GM21367 (cell line): ENCODE results near the gene RPS19BP1.
A peak's percentile ranks its signal among the peaks of the same experiment; 100 is the strongest.
"Not testable (repeated sequence)": the region's sequence is repeated elsewhere in the genome, so short reads cannot be mapped to it uniquely, and the experiment has no call there.

Experiments used
- ATAC-seq: cut with Tn5 transposase; IDR thresholded peaks from one replicate; pipeline ENCODE4 v1.9.1; 2021; ENCODE audit not compliant: unreplicated experiment

Gene RPS19BP1

GRCh38 chr22:39514373-39514973, 18.1 kb downstream of the RPS19BP1 start:
- no peak for ATAC-seq

- no peak for ATAC-seq
Observed at GRCh38 chr22:39513791-39514190, 18.8 kb downstream of the RPS19BP1 start.

DNA sequence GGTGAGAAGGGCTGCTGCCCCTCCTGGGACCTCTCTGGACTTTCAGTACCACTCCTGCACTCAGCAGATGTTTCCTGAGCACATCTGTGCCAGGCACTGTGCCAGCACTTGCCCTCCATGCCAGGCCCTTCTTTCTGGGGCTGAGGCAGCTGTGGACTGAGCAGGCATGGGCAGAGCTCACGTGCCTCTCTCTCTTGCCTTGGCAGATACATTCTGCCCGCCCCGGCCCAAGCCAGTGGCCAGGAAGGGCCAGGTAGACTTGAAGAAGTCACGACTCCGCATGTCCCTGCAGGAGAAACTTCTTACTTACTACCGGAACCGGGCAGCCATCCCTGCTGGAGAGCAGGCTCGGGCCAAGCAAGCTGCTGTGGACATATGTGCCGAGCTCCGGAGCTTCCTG, 20.5 kb downstream of the RPS19BP1 start:
- no peak for ATAC-seq

- no peak for ATAC-seq
Observed at GRCh38 chr22:39511226-39511625, 21.3 kb downstream of the RPS19BP1 start.

- ATAC-seq = no peak
Observed at GRCh38 chr22:39510529-39511149, 21.9 kb downstream of the RPS19BP1 start.

GRCh38 chr22:39508393-39508792, 24.2 kb downstream of the RPS19BP1 start:
- no peak for ATAC-seq

DNA sequence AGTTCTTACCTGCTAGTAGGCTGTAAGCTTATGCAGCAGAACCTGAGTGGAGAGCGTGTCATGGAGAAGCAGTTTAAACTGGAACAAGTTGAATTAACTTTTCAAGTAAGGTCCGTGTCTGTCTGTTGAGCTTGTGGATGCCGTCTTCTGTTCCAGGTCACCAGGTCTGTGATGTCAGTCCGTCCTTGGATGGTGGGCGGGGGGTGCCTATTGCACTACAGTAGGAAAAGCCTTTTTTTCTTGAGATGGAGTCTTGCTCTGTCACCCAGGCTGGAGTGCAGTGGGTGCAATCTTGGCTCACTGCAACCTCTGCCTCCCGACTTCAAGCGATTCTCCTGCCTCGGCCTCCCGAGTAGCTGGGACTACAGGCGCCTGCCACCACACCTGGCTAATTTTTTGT, 25.5 kb downstream of the RPS19BP1 start:
- not testable (repeated sequence) for ATAC-seq

DNA sequence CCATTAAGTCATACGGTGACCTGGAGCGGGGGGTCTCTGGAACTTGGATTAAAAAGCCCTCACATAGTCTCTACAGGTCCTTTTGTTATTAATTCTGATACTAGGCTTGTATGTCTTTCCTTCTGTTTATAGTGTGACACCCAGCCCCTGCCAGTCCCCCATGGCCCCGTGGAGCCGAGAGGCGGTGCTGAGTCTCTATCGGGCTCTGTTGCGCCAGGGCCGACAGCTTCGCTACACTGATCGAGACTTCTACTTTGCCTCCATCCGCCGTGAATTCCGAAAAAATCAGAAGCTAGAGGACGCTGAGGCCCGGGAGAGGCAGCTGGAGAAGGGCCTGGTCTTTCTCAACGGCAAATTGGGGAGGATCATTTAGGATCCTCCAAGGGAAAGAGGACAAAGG, 28.5 kb downstream of the RPS19BP1 start:
- ATAC-seq = no peak

GRCh38 chr22:39503630-39504029, 28.9 kb downstream of the RPS19BP1 start:
- no peak for ATAC-seq

DNA sequence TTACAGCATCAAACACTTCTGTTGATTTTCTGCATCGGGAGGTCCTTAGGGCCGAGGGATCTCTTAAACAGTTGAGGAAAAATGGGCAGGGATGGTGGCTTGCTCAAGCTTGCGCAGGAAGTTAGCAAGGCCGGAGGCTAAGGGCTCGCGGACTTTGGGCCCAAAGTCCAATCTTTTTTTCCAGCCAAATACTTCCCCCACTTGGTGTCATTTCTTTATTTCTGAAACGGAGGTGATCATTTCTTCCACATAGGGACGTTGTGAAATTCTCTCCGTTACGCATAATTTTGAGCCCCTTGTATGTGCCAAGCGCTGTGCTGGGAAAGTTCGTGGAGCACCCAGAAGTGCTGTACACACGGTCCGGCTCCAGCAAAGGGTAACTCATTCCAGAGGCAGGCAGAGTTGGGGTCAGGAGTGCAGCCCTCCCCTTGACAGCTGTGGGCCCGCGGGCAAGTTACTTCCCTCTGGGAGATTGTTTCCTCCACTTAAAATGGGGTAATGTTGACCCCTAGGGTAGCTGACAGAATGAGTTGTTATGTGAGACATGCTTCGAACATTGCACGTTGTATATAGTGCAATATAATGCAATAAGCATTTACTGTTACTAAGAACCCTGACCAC, 29.6 kb downstream of the RPS19BP1 start:
- no peak for ATAC-seq

- ATAC-seq = peak; percentile 77
Observed at GRCh38 chr22:39502109-39502788, 30.3 kb downstream of the RPS19BP1 start, which contains the start of gene MIEF1. MIEF1 (plus strand) TSS chr22:39502290; CDS start chr22:39511295, 9,005 bp downstream.

GRCh38 chr22:39501644-39502108, 30.9 kb downstream of the RPS19BP1 start:
- ATAC-seq = no peak

DNA sequence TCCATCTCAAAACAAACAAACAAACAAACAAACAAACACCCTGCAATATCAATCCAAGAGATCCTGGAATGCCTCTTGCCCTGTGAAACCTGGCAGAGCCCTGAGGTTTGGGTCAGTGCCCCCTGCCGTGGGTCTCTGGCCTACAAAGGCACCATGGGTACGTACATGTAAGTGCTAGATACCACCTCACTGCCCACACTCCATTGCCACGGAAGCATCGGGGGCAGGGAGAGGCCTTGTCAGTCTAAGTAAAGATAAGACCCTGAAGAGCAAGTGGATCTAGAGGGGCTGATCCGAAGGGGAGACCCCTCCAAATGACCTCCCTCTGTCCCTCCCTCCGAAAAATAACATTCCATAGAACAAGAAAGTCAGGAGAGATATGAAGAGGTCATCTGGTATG, 32.4 kb downstream of the RPS19BP1 start:
- no peak for ATAC-seq

DNA sequence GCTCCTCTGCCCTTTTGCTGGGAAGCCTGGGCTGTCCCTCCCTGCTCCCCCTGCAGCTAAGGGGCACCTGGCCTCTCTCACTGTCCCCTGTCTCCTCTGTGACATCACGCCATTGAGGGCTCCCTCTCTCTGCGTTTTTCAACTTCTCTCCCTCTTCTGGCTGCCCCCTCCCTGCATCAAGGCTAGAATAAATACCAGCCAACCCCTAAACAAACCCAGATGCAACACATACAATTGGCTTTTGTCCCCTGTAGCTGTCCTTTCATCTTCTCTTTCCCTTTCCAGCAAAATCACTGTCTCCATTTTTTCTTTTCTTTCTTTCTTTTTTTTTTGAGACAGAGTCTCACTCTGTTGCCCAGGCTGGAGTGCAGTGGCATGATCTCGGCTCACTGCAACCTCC, 33.7 kb downstream of the RPS19BP1 start:
- ATAC-seq = no peak

DNA sequence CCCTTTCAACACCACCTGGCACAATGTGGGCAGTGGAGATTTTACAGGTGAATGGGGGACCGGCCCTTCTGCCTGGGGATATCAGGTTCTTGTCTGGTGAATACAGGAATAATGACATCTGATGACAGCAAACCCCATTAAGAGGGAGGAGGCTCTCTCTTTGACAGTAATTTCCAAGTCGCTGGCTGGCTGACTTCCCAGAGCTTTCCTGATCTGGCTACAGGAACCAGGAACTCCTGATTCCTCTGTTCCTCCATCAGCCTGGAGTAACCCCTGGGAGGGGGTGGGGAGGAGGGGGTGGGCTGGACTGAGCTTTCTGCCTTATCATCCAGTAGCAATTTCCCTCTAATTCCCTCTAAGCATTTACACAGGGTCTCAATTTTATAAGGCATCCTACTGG, 34.2 kb downstream of the RPS19BP1 start:
- no peak for ATAC-seq

DNA sequence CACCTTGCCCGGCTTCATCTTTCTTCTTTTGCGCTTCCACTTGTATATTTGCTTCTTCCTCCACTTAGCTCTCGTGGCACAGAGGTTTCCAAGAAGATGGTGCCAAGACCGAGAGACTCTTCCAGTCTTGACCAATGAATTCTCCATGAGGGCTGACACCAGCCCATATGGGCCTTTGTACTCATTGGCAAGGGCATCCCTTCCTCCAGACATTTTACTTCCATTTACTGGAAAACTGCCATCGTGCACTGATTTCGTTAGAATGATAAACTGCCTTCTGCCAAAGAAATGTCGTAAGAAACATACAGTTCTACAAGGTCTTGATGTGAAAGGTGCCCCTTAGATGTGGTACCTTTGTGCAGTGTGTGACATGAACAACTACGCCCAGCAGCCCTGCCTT, 35.1 kb downstream of the RPS19BP1 start:
- no peak for ATAC-seq

GRCh38 chr22:39496131-39496838, 36.3 kb downstream of the RPS19BP1 start:
- ATAC-seq = no peak

GRCh38 chr22:39494471-39495120, 38.0 kb downstream of the RPS19BP1 start:
- no peak for ATAC-seq

DNA sequence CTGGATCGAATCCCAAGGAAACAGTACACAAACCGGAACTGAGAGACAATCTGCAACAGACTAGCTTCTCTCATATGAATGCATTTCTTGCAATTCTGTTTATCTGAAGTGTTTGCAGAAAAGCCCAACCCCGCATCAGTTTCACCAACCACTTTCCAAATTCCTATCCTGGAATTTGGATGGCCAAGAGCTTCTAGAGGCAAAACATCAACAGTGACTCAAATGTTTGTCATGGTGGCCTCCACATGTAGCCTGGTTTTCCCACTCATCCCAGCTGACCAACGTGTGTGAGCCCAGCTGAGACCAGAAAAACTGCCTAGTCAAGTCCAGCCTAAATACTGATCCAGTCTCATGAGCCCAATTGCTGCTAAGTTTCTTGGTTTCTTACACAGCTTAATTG, 38.8 kb downstream of the RPS19BP1 start:
- ATAC-seq = no peak

GRCh38 chr22:39492186-39492585, 40.4 kb downstream of the RPS19BP1 start:
- ATAC-seq = no peak

GRCh38 chr22:39491696-39492095, 40.9 kb downstream of the RPS19BP1 start:
- ATAC-seq = no peak
